ENCODE results near the gene DACT2. TPM values are rescaled to one million over a fixed set of nuclear protein-coding genes. Genes with fewer than 3 reads are reported as not detected.
"Not testable (repeated sequence)": the region's sequence is repeated elsewhere in the genome, so short reads cannot be mapped to it uniquely, and the experiment has no call there.

The DACT2 gene
- total RNA-seq, 1 donor from 2014 or later: 0.36 TPM

GRCh38 chr6:168281826-168282225, 37.8 kb downstream of the DACT2 start:
- Mint-ChIP-seq H3K36me3 (no peaks in the 10 kb centered on the region), H3K4me1 (peaks cover 10% of the 10 kb centered on the region), H3K27ac (peak overlapping the region; percentile 69), H3K9me3 (no peaks in the 10 kb centered on the region), H3K4me3 (no peak overlapping the region), H3K27me3 (ENCODE audit: insufficient read depth, low read depth) (peaks cover 10% of the 10 kb centered on the region)
- H4K20me1 ChIP-seq (ENCODE audit: low read depth): no peaks in the 10 kb centered on the region
- H3K27ac ChIP-seq: no peak overlapping the region
- no peak for TF ChIP-seq EZH2phosphoT487 (IDR thresholded peaks at IDR 0.05)
- no peak for TF ChIP-seq EZH2 (IDR thresholded peaks at IDR 0.05)
- TF ChIP-seq CTCF (IDR thresholded peaks at IDR 0.05): no peak
- no peaks in the 10 kb centered on the region for H3K36me3 ChIP-seq
- no peak overlapping the region for H3K9ac ChIP-seq
- H3K4me1 ChIP-seq: no peaks in the 10 kb centered on the region
- no peaks in the 10 kb centered on the region for H3K27me3 ChIP-seq
- H2AFZ ChIP-seq (replicated peaks): no peak overlapping the region
- no peak overlapping the region for H3K4me2 ChIP-seq
- H3K79me2 ChIP-seq (ENCODE audit: low read depth): no peaks in the 10 kb centered on the region
- H3F3A ChIP-seq (ENCODE audit: low read depth): no peaks in the 10 kb centered on the region
- no peak overlapping the region for H3K4me3 ChIP-seq
- no peak for DNase-seq (ENCODE audit: low spot score)
- no peaks in the 10 kb centered on the region for H3K9me3 ChIP-seq (ENCODE audit: low read depth)

DNA sequence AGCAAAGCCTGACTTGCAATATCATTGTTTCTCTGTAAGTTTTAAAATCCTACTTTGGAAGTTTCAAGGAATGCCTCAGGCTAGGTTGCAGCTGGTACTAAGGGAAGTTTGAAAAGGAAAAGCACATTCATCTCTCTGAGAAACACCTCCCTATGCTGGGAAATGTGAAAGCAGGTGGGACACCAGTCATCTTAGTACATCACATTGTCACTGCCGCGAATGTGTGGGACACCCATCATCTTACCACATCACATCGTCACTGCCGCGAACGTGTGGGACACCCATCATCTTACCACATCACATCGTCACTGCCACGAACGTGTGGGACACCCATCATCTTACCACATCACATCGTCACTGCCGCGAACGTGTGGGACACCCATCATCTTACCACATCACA, 38.3 kb downstream of the DACT2 start:
- not testable (repeated sequence) for H3K36me3 ChIP-seq; DNase-seq (ENCODE audit: low spot score); H3K4me3 ChIP-seq; H3K4me3 Mint-ChIP-seq; H3K79me2 ChIP-seq (ENCODE audit: low read depth); H3K9ac ChIP-seq; H3K9me3 Mint-ChIP-seq; H3K4me1 ChIP-seq; H3K27ac ChIP-seq; H3K9me3 ChIP-seq (ENCODE audit: low read depth); H3K27ac Mint-ChIP-seq; H3K27me3 Mint-ChIP-seq (ENCODE audit: insufficient read depth, low read depth); H3F3A ChIP-seq (ENCODE audit: low read depth); H3K4me2 ChIP-seq; H2AFZ ChIP-seq (replicated peaks); H4K20me1 ChIP-seq (ENCODE audit: low read depth); H3K36me3 Mint-ChIP-seq; H3K27me3 ChIP-seq
- H3K4me1 Mint-ChIP-seq: peaks cover 13% of the 10 kb centered on the region

- H3K27me3 Mint-ChIP-seq (ENCODE audit: insufficient read depth, low read depth): peaks cover 11% of the 10 kb centered on the region
- no peak overlapping the region for H3K4me3 Mint-ChIP-seq
- H3K79me2 ChIP-seq (ENCODE audit: low read depth): no peaks in the 10 kb centered on the region
- H3K4me2 ChIP-seq: no peak overlapping the region
- peaks cover 17% of the 10 kb centered on the region for H3K4me1 Mint-ChIP-seq
- H2AFZ ChIP-seq (replicated peaks): no peak overlapping the region
- H3F3A ChIP-seq (ENCODE audit: low read depth): no peaks in the 10 kb centered on the region
- H3K27ac ChIP-seq: no peak overlapping the region
- H3K9me3 Mint-ChIP-seq: no peaks in the 10 kb centered on the region
- no peaks in the 10 kb centered on the region for H3K9me3 ChIP-seq (ENCODE audit: low read depth)
- H3K9ac ChIP-seq: no peak overlapping the region
- DNase-seq (ENCODE audit: low spot score): no peak
- TF ChIP-seq EZH2 (IDR thresholded peaks at IDR 0.05) (no peak), CTCF (IDR thresholded peaks at IDR 0.05) (no peak), EZH2phosphoT487 (IDR thresholded peaks at IDR 0.05) (no peak)
- no peak overlapping the region for H3K4me3 ChIP-seq
- H3K4me1 ChIP-seq: no peaks in the 10 kb centered on the region
- H3K36me3 ChIP-seq: no peaks in the 10 kb centered on the region
- H3K27me3 ChIP-seq: no peaks in the 10 kb centered on the region
- no peaks in the 10 kb centered on the region for H4K20me1 ChIP-seq (ENCODE audit: low read depth)
- peak overlapping the region; percentile 50 for H3K27ac Mint-ChIP-seq
- H3K36me3 Mint-ChIP-seq: no peaks in the 10 kb centered on the region
Observed at GRCh38 chr6:168280899-168281245, 38.7 kb downstream of the DACT2 start.

DNA sequence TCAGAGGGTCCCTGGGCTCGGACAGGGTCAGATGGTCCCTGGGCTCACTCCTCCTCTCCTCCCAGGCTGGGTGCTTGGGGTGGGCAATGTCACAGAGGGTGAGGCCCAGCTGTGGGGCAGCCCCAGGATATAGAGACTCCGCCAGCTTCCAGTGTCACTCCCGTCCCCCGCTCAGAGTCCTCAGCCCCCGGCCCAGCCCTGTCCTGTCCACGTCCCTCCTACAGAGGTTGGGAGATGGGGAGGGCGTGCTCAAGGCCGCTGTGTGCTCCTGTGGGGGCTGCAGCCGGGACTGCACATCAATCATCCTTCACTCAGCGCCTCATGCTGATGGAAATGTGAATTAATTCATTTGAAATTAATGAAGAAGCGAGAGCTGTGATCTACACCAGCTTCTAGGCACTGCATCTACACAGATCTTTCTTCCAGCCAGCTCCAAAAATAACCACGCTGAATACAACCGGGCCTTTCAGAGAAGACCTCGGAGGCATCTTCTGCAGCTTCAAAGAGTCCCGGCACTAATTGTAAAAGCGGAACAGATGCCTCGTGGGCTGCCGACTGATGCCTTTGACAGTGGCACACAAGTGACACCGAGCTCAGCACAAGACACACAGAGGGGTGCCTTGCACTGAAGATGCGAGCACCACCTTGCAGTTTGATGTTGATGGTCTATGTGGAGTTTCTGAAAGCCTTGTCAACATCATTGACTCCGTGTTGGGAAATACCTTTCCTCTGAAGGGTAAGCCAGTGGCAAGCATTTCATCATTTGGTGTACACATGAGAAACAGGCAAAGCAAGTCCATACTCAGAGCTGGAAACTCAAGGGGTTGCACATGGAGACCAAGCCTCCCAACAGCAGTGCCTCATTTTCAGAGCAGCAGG, 39.3 kb downstream of the DACT2 start:
- Mint-ChIP-seq H3K4me3 (no peak overlapping the region), H3K27ac (peak overlapping the region; percentile 50), H3K4me1 (peaks cover 20% of the 10 kb centered on the region), H3K36me3 (no peaks in the 10 kb centered on the region), H3K27me3 (ENCODE audit: insufficient read depth, low read depth) (peaks cover 11% of the 10 kb centered on the region), H3K9me3 (no peaks in the 10 kb centered on the region)
- H4K20me1 ChIP-seq (ENCODE audit: low read depth): no peaks in the 10 kb centered on the region
- H3K4me3 ChIP-seq: no peak overlapping the region
- H2AFZ ChIP-seq (replicated peaks): no peak overlapping the region
- H3K4me2 ChIP-seq: no peak overlapping the region
- no peaks in the 10 kb centered on the region for H3K79me2 ChIP-seq (ENCODE audit: low read depth)
- H3K27ac ChIP-seq: no peak overlapping the region
- no peak for DNase-seq (ENCODE audit: low spot score)
- no peaks in the 10 kb centered on the region for H3K27me3 ChIP-seq
- H3K4me1 ChIP-seq: no peaks in the 10 kb centered on the region
- H3F3A ChIP-seq (ENCODE audit: low read depth): no peaks in the 10 kb centered on the region
- TF ChIP-seq EZH2 (IDR thresholded peaks at IDR 0.05): no peak
- no peak for TF ChIP-seq EZH2phosphoT487 (IDR thresholded peaks at IDR 0.05)
- no peak for TF ChIP-seq CTCF (IDR thresholded peaks at IDR 0.05)
- no peaks in the 10 kb centered on the region for H3K9me3 ChIP-seq (ENCODE audit: low read depth)
- no peaks in the 10 kb centered on the region for H3K36me3 ChIP-seq
- H3K9ac ChIP-seq: no peak overlapping the region

All from neural progenitor cell (in vitro differentiated cells).